Measurements from ENCODE around the gene DPP6. TPM values are rescaled to one million over a fixed set of nuclear protein-coding genes. Genes with fewer than 3 reads are reported as not detected.

The DPP6 gene
- total and polyA plus RNA-seq, 2 experiments from 2014 or later = not detected

- no peaks in the 10 kb centered on the region for H4K20me1 ChIP-seq (replicated peaks; ENCODE audit: insufficient read depth)
- peaks cover 5% of the 10 kb centered on the region for H3F3A ChIP-seq (replicated peaks; ENCODE audit: low read depth)
- peaks cover 2% of the 10 kb centered on the region for H3K27me3 Mint-ChIP-seq (ENCODE audit: insufficient read depth, low read depth, poor library complexity)
- no peak overlapping the region for H3K4me3 ChIP-seq
- peaks cover 2% of the 10 kb centered on the region; the same call in 1 of the 3 replicates for H3K4me1 Mint-ChIP-seq
- no peaks in the 10 kb centered on the region for H3K9me3 Mint-ChIP-seq
- no peaks in the 10 kb centered on the region for H3K9me2 ChIP-seq (ENCODE audit: insufficient read depth)
- no peaks in the 10 kb centered on the region for H3K36me3 ChIP-seq (ENCODE audit: insufficient read depth)
- no peak overlapping the region for H2AFZ ChIP-seq
- no peak for ATAC-seq
- H3K4me1 ChIP-seq (ENCODE audit: insufficient read depth) = no peaks in the 10 kb centered on the region
- TF ChIP-seq ETS1 (IDR thresholded peaks at IDR 0.05) = no peak
- TF ChIP-seq EZH2phosphoT487 (IDR thresholded peaks at IDR 0.05; ENCODE audit: unreplicated experiment) = no peak
- TF ChIP-seq NANOG (IDR thresholded peaks at IDR 0.05; ENCODE audit: borderline replicate concordance) = no peak
- TF ChIP-seq ZNF462 (CRISPR knock-in tag; IDR thresholded peaks at IDR 0.05) = no peak
- TF ChIP-seq CTCF (conservative IDR thresholded peaks at IDR 0.05; ENCODE audit: low read depth in 2 of 2) = no peak
- no peak for TF ChIP-seq JUNB (IDR thresholded peaks at IDR 0.05; ENCODE audit: unreplicated experiment)
- no peak for TF ChIP-seq ZNF114 (CRISPR knock-in tag; IDR thresholded peaks at IDR 0.05)
- TF ChIP-seq REST (IDR thresholded peaks at IDR 0.05; ENCODE audit: unreplicated experiment) = no peak
- H3K4me3 Mint-ChIP-seq = no peak overlapping the region
- no peaks in the 10 kb centered on the region for H3K27me3 ChIP-seq (ENCODE audit: insufficient read depth)
- no peak overlapping the region for H3K4me2 ChIP-seq
- no peaks in the 10 kb centered on the region for H3K79me2 ChIP-seq (replicated peaks; ENCODE audit: insufficient read depth)
- no peak for DNase-seq (ENCODE audit: low spot score)
- H3K27ac Mint-ChIP-seq = no peak overlapping the region
- H3K27ac ChIP-seq (ENCODE audit: low read depth) = no peak overlapping the region
- no peaks in the 10 kb centered on the region; the same call in 2 of the 3 replicates for H3K36me3 Mint-ChIP-seq (ENCODE audit: low read depth)
Measured at GRCh38 chr7:154880513-154880912, 828.3 kb downstream of the DPP6 start.
